Panc1 (cell line): ENCODE results near the gene MRPL48.
A peak's percentile ranks its signal among the peaks of the same experiment; 100 is the strongest.

Experiments used
- CTCF ChIP-seq: fragments of 450-650 bp; IDR thresholded peaks from 2 replicates; pipeline ENCODE4 v1.5.1; 2017; ENCODE audit warnings: mild to moderate bottlenecking
- POLR2AphosphoS5 ChIP-seq: IDR thresholded peaks from 2 replicates; pipeline ENCODE4 v1.6.1; 2012; ENCODE audit warnings: mild to moderate bottlenecking, low read depth, low read length, moderate library complexity
- REST ChIP-seq, 2 experiments: IDR thresholded peaks; 2 replicates each; pipeline ENCODE4 v1.6.1; 2011 to 2012; ENCODE audit warnings: low read depth in 2 of 2, control low read depth in 1 of 2, low read length in 1 of 2, mild to moderate bottlenecking in 1 of 2, moderate library complexity in 1 of 2; ENCODE audit not compliant: insufficient read depth in 1 of 2
- TCF7L2 ChIP-seq: IDR thresholded peaks from 2 replicates; pipeline ENCODE4 v1.6.1; 2011; ENCODE audit warnings: mild to moderate bottlenecking, low read depth, low read length, inconsistent platforms

- TF ChIP-seq CTCF (no peak), POLR2AphosphoS5 (peak; percentile 99), REST (IDR thresholded peaks at IDR 0.05; ENCODE audit: insufficient read depth in 1 of 2, low read depth in 2 of 2, low read length in 1 of 2) (peak in 1 of 2 experiments; percentile 56; a peak in 1 of 4 replicates), TCF7L2 (no peak)
Measured at GRCh38 chr11:73787643-73788558, at the start of gene MRPL48.
